Natural killer cell (primary cell): ENCODE measurements around the gene RAPGEF4. TPM values are rescaled to one million over a fixed set of nuclear protein-coding genes. Genes with fewer than 3 reads are reported as not detected.

Source experiments
- ATAC-seq, 3 donors: fragments of 150-1000 bp in 2 of 3; fragments of 200-7000 bp in 1 of 3; cut with Tn5 transposase; 1 replicate in 1 of 3; 2 replicates in 2 of 3; pipeline ENCODE4 v1.10.0; 2021; ENCODE audit warnings: mild to moderate bottlenecking in 2 of 3, moderate library complexity in 2 of 3
- DNase-seq, 2 donors: peaks; one replicate each; pipeline versions ENCODE4 v3.0.0 to v3.0.0-alpha.2; 2013 to 2021; ENCODE audit warnings: mixed read lengths in 1 of 2
- H3K27ac ChIP-seq: one replicate; pipeline ENCODE4 v1.5.1; 2013; ENCODE audit warnings: mild to moderate bottlenecking, low read length
- H3K27me3 ChIP-seq: one replicate; pipeline ENCODE4 v1.6.1; 2013; ENCODE audit warnings: low read length; ENCODE audit not compliant: control insufficient read depth, insufficient read depth
- H3K36me3 ChIP-seq: one replicate; pipeline ENCODE4 v1.6.1; 2013; ENCODE audit warnings: low read length; ENCODE audit not compliant: control insufficient read depth, insufficient read depth
- H3K4me1 ChIP-seq: one replicate; pipeline ENCODE4 v1.6.1; 2013; ENCODE audit warnings: low read length; ENCODE audit not compliant: control insufficient read depth, insufficient read depth
- H3K4me3 ChIP-seq: one replicate; pipeline ENCODE4 v1.5.1; 2013; ENCODE audit warnings: low read length
- H3K9me3 ChIP-seq: one replicate; pipeline ENCODE4 v1.6.1; 2013; ENCODE audit warnings: low read length; ENCODE audit not compliant: control insufficient read depth, insufficient read depth
- H3K27ac Mint-ChIP-seq, 2 donors: one replicate each; pipeline ENCODE4 v1.8.0; 2022; ENCODE audit warnings: mild to moderate bottlenecking in 2 of 2, mixed read lengths in 2 of 2, moderate library complexity in 1 of 2
- H3K27me3 Mint-ChIP-seq, 2 donors: one replicate each; pipeline ENCODE4 v1.8.0; 2022; ENCODE audit warnings: low read depth in 2 of 2, mixed read lengths in 2 of 2
- H3K36me3 Mint-ChIP-seq: one replicate; pipeline ENCODE4 v1.8.0; 2022; ENCODE audit warnings: mixed read lengths
- H3K4me1 Mint-ChIP-seq, 2 donors: one replicate each; pipeline ENCODE4 v1.8.0; 2022; ENCODE audit warnings: mixed read lengths in 2 of 2
- H3K4me3 Mint-ChIP-seq: one replicate; pipeline ENCODE4 v1.8.0; 2022; ENCODE audit warnings: mild to moderate bottlenecking, moderate library complexity, mixed read lengths
- H3K9me3 Mint-ChIP-seq, 2 donors: one replicate each; pipeline ENCODE4 v1.8.0; 2022; ENCODE audit warnings: mixed read lengths in 2 of 2
- WGBS: methylation state at CpG from one replicate; pipeline ENCODE4 v1.1.7; 2013; ENCODE audit warnings: missing lambda C conversion rate; ENCODE audit not compliant: insufficient coverage; 5-methylcytosine and 5-hydroxymethylcytosine counted together
- intact Hi-C: fragments of 100-400 bp; cut with micrococcal nuclease; formaldehyde crosslinking; loops from one replicate; pipeline ENCODE4 v1.14.2; 2022
- total RNA-seq, 4 donors: library from RNA; stranded (reverse); fragments of 120-200 nt in 1 of 4; gene quantifications; one replicate each; pipeline versions ENCODE4 v1.2.3 to v1.2.4, GENCODE V29; 2013 to 2022
- TF ChIP-seq, protein P1 (sequence below): fragments of 200-600 bp; IDR thresholded peaks from one replicate; pipeline ENCODE4 v1.8.0; 2022; ENCODE audit warnings: antibody characterized with exemption

Gene RAPGEF4
- total RNA-seq, 3 donors from 2014 or later (not counting 1 experiment from before 2014, with no cell fraction given) = 0.50 TPM; not detected in 2

DNA sequence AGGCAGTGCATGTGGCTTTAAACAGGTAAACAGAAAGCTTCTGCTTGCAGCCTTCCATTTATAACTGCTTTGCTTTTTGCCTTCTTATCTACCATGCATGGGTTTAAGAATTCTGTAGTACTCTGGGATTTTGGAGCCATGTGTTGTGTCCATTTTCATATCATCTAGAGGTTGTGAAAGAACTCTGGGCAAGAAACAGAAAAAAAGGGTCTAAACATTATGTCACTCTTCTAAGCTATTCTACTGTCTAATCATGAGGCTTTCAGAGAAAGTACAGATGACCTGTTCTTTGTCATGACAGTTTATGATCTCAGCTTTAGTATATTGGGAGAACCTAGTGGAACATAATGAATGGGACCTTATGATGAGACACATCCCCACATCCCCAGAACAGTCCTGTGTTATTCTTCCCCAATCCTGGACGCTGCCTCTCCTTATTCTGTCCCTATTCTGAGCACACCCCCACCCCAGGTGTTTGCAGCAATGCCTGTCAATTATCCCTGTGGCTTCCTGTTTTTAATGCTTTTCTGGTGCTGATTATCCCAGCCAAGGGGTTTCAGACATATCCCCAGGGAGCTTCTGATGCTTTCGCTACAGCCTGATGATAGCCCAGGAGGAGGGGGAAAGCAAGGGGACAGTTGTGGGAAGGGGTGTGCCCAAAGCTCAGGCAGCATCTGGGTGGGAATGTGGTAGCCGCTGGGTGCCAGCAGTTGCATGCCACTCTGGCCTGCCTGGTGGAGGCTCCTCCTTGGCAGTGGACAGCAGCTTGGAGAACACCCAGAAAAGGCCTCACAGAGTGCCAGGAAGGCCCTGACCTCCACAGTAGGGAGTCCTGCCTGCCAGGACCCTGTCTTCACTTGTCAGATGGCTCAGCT, 170.5 kb downstream of the RAPGEF4 start:
- Histone ChIP-seq H3K27me3 (no peaks in the 10 kb centered on the region), H3K4me3 (no peak overlapping the region)

GRCh38 chr2:172908275-172908674, 172.6 kb downstream of the RAPGEF4 start:
- H3K27me3 ChIP-seq = no peaks in the 10 kb centered on the region
- no peak overlapping the region for H3K4me3 ChIP-seq
- TF ChIP-seq, protein P1, sequence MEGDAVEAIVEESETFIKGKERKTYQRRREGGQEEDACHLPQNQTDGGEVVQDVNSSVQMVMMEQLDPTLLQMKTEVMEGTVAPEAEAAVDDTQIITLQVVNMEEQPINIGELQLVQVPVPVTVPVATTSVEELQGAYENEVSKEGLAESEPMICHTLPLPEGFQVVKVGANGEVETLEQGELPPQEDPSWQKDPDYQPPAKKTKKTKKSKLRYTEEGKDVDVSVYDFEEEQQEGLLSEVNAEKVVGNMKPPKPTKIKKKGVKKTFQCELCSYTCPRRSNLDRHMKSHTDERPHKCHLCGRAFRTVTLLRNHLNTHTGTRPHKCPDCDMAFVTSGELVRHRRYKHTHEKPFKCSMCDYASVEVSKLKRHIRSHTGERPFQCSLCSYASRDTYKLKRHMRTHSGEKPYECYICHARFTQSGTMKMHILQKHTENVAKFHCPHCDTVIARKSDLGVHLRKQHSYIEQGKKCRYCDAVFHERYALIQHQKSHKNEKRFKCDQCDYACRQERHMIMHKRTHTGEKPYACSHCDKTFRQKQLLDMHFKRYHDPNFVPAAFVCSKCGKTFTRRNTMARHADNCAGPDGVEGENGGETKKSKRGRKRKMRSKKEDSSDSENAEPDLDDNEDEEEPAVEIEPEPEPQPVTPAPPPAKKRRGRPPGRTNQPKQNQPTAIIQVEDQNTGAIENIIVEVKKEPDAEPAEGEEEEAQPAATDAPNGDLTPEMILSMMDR = no peak
- Mint-ChIP-seq H3K36me3 (no peaks in the 10 kb centered on the region), H3K27me3 (peaks cover 3 to 4% of the 10 kb centered on the region in 2 donors), H3K9me3 (no peaks in the 10 kb centered on the region), H3K27ac (no peak overlapping the region), H3K4me3 (no peak overlapping the region), H3K4me1 (no peaks in the 10 kb centered on the region)
- no peak overlapping the region for H3K27ac ChIP-seq
- whole genome bisulfite sequencing = 46% methylated on average over 3 of the region's 3 CpGs
- intact Hi-C loops = no loop called here
- no peaks in the 10 kb centered on the region for H3K9me3 ChIP-seq
- ATAC-seq (no peak), DNase-seq (no peak)
- H3K4me1 ChIP-seq = no peaks in the 10 kb centered on the region
- H3K36me3 ChIP-seq = no peaks in the 10 kb centered on the region

More for the DNA sequence above, 170.5 kb downstream of the RAPGEF4 start:
- Histone ChIP-seq H3K4me1 (no peaks in the 10 kb centered on the region), H3K27ac (no peak overlapping the region), H3K9me3 (no peaks in the 10 kb centered on the region), H3K36me3 (no peaks in the 10 kb centered on the region)
- intact Hi-C loops = no loop called here
- Mint-ChIP-seq H3K27me3 (peaks cover 7 to 16% of the 10 kb centered on the region in 2 donors), H3K27ac (no peak overlapping the region), H3K9me3 (no peaks in the 10 kb centered on the region), H3K4me3 (no peak overlapping the region), H3K36me3 (no peaks in the 10 kb centered on the region), H3K4me1 (no peaks in the 10 kb centered on the region)
- no peak for DNase-seq
- WGBS = 91% methylated on average over 3 of the region's 3 CpGs
- TF ChIP-seq, protein P1 = no peak
- ATAC-seq = no peak

DNA sequence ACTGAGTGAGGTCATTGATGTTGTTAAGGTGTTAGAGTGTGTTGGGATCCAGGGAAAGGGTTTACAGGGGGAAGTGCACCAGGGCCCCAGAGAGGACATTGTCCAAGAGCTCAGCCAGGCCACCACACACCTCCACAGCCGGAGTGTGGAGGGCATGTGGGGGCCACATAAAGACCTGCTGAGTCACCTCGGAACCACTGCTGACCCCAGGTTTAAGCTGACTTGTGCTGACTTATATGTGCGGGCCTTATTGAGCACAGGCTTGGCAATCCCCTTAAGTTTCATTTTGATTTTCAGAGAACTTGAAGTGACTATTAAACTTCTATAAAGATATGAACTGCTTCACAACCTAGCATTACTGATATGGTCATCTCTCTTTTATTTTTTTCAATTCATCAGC, 173.8 kb downstream of the RAPGEF4 start:
- Histone ChIP-seq H3K27me3 (no peaks in the 10 kb centered on the region), H3K4me3 (no peak overlapping the region), H3K27ac (no peak overlapping the region), H3K4me1 (no peaks in the 10 kb centered on the region), H3K36me3 (no peaks in the 10 kb centered on the region), H3K9me3 (no peaks in the 10 kb centered on the region)
- Mint-ChIP-seq H3K4me1 (no peaks in the 10 kb centered on the region), H3K36me3 (no peaks in the 10 kb centered on the region), H3K27me3 (peaks cover 3 to 12% of the 10 kb centered on the region in 2 donors), H3K4me3 (no peak overlapping the region), H3K9me3 (no peaks in the 10 kb centered on the region), H3K27ac (no peak overlapping the region)
- intact Hi-C loops = no loop called here
- 75% methylated on average over 3 of the region's 3 CpGs for WGBS
- TF ChIP-seq, protein P1 = no peak
- ATAC-seq = no peak
- no peak for DNase-seq
